OCI-LY1 (cell line): Measurements from ENCODE around the gene NAV3.

Experiments used
- EZH2 ChIP-seq: fragments of 200-600 bp; sonication (generic), shearing (Covaris generic); IDR thresholded peaks from 2 replicates; pipeline ENCODE4 v1.8.0; 2017; ENCODE audit warnings: borderline replicate concordance, mixed run types, mild to moderate bottlenecking, antibody characterized with exemption, low read length, moderate library complexity, mixed read lengths
- TF ChIP-seq, protein P1 (sequence below): fragments of 200-600 bp; sonication (generic), shearing (Covaris generic); IDR thresholded peaks from 2 replicates; pipeline ENCODE4 v1.5.1; 2017; ENCODE audit warnings: mild to moderate bottlenecking, antibody characterized with exemption, low read length, moderate library complexity, mixed read lengths

DNA sequence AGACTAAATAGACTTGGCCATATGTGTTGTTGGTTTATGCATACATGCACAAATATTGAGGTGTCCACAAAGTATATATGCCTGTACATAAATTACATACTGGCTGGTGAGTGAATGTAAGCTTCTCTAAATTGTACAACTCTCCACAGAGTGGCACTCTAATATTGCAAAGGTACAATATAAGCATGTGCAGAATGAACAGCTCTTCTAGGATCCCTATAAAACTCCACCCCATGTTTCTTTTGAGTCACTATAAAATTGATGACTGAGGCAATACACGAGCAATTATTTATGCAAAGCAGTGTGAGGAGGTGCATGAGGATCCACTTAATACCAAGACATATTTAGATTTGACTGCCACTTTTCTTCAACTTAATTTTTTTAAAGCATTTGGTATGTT is 172.2 kb downstream of the NAV3 start:
- TF ChIP-seq, protein P1, sequence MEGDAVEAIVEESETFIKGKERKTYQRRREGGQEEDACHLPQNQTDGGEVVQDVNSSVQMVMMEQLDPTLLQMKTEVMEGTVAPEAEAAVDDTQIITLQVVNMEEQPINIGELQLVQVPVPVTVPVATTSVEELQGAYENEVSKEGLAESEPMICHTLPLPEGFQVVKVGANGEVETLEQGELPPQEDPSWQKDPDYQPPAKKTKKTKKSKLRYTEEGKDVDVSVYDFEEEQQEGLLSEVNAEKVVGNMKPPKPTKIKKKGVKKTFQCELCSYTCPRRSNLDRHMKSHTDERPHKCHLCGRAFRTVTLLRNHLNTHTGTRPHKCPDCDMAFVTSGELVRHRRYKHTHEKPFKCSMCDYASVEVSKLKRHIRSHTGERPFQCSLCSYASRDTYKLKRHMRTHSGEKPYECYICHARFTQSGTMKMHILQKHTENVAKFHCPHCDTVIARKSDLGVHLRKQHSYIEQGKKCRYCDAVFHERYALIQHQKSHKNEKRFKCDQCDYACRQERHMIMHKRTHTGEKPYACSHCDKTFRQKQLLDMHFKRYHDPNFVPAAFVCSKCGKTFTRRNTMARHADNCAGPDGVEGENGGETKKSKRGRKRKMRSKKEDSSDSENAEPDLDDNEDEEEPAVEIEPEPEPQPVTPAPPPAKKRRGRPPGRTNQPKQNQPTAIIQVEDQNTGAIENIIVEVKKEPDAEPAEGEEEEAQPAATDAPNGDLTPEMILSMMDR: no peak
- TF ChIP-seq EZH2: no peak
